ENCODE data around the gene MRRF. TPM values are rescaled to one million over a fixed set of nuclear protein-coding genes. Genes with fewer than 3 reads are reported as not detected.

Gene MRRF
- total RNA-seq, 1 donor from 2014 or later = 55.2 TPM

DNA sequence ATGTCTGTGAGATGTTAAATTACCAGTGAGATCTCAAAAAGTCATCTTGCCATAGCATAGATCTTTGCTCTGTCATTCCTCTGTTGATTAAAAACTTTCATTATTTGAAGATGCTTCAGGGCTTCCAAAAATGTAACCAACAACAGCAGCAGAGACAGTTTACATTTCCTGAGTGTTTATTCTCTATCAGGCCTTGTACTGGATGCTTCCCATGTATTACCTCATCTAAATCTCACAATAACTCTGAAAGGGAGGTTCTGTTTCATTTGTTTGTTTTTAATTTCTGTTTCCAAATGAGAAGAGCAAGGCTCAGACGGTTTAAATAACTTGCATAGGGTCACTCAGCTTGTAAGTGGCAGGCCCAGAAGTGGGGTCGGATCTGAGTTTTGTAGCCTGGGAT lies 45.2 kb downstream of the MRRF start:
- Mint-ChIP-seq H3K9me3 (no peaks in the 10 kb centered on the region), H3K36me3 (ENCODE audit: low read depth) (peaks cover 81% of the 10 kb centered on the region), H3K4me1 (no peaks in the 10 kb centered on the region), H3K27me3 (no peaks in the 10 kb centered on the region), H3K27ac (no peak overlapping the region), H3K4me3 (no peak overlapping the region)
- TF ChIP-seq, protein P1, sequence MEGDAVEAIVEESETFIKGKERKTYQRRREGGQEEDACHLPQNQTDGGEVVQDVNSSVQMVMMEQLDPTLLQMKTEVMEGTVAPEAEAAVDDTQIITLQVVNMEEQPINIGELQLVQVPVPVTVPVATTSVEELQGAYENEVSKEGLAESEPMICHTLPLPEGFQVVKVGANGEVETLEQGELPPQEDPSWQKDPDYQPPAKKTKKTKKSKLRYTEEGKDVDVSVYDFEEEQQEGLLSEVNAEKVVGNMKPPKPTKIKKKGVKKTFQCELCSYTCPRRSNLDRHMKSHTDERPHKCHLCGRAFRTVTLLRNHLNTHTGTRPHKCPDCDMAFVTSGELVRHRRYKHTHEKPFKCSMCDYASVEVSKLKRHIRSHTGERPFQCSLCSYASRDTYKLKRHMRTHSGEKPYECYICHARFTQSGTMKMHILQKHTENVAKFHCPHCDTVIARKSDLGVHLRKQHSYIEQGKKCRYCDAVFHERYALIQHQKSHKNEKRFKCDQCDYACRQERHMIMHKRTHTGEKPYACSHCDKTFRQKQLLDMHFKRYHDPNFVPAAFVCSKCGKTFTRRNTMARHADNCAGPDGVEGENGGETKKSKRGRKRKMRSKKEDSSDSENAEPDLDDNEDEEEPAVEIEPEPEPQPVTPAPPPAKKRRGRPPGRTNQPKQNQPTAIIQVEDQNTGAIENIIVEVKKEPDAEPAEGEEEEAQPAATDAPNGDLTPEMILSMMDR (IDR thresholded peaks at IDR 0.05) = no peak
- ChIA-PET POLR2A (no interaction called here), CTCF (no interaction called here)
- intact Hi-C loops (cut with micrococcal nuclease) = no loop called here
- ATAC-seq (ENCODE audit: low read depth) (no peak), DNase-seq (no peak)

DNA sequence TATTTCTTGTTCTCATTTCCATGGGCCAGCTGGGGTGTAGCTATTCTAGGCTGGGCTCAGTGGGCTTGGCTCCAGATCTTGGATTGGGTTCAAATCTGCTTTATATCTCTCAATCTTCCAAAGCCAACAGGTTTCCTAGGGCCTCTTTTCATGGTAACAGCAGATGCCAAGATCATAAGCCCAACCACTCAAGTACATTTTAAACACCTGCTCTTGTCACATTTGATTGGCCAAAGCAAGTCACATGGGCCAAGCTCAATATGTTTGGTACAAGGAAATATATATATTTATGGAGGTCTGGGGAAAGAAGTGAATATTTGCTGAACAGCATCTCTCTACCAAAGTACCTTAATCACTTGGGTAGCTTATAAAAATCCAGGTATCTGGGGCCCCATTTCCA lies 49.5 kb downstream of the MRRF start:
- TF ChIP-seq, protein P1 (IDR thresholded peaks at IDR 0.05) = no peak
- Mint-ChIP-seq H3K36me3 (ENCODE audit: low read depth) (peaks cover 81% of the 10 kb centered on the region), H3K27me3 (no peaks in the 10 kb centered on the region), H3K27ac (no peak overlapping the region), H3K4me3 (no peak overlapping the region), H3K4me1 (no peaks in the 10 kb centered on the region), H3K9me3 (no peaks in the 10 kb centered on the region)
- ChIA-PET CTCF (no interaction called here), POLR2A (no interaction called here)
- DNase-seq (no peak), ATAC-seq (ENCODE audit: low read depth) (no peak)
- intact Hi-C loops (cut with micrococcal nuclease) = no loop called here

DNA sequence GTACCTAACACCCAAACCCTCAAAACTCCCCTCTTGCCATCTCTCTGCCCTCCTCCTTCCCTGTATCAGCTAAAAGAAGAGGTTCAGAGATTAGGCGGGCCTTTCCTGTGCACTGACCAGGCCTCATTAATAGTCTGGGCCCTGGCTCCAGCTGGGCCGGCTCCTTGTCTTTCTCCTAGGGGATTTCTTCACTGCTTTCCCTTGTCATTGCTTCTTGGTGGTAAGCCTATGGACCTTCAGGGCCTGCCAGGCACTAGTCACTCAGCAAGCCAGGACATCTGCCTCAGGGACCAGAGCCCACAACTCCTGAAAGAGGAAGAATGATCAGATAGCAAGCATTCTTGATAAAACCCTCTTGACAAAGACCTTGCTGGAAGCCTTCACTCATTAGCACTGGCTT lies 50.9 kb downstream of the MRRF start:
- H3K27ac Mint-ChIP-seq = no peak overlapping the region
- H3K36me3 Mint-ChIP-seq (ENCODE audit: low read depth) = peaks cover 78% of the 10 kb centered on the region
- ATAC-seq (ENCODE audit: low read depth) (no peak), DNase-seq (no peak)
- H3K9me3 Mint-ChIP-seq = no peaks in the 10 kb centered on the region
- peaks cover 12% of the 10 kb centered on the region for H3K4me1 Mint-ChIP-seq
- POLR2A ChIA-PET = no interaction called here
- no peak overlapping the region for H3K4me3 Mint-ChIP-seq
- TF ChIP-seq, protein P1 (IDR thresholded peaks at IDR 0.05) = no peak
- no peaks in the 10 kb centered on the region for H3K27me3 Mint-ChIP-seq
- CTCF ChIA-PET = interaction anchor here (0.7 kb wide), 1 partner anchor 191 kb away, joined by 3 read pairs; no protein-coding TSS in a partner anchor
- intact Hi-C loops (cut with micrococcal nuclease) = no loop called here

DNA sequence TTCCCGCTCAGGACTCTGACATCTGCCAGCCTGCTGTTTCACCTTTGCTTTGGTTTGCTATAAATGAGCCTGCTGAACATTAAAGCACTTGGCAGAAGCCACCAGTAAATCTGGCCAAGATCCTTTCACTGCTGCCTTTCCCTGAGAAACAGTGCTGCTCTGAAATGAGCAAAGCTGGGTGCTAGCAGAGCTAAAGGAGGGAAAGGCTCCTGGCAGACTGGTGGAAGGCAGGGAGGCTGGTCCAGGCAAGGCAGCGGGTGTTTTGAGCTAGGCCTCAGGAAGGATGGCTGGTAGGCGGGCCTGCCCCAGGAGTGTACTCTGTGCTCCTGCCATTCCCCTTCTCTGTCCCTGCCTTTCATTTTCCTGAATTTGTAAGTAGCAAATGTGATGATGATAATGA lies 53.6 kb downstream of the MRRF start:
- Mint-ChIP-seq H3K27me3 (no peaks in the 10 kb centered on the region), H3K4me3 (no peak overlapping the region), H3K4me1 (peaks cover 14% of the 10 kb centered on the region), H3K9me3 (no peaks in the 10 kb centered on the region), H3K27ac (no peak overlapping the region), H3K36me3 (ENCODE audit: low read depth) (peaks cover 72% of the 10 kb centered on the region)
- POLR2A ChIA-PET = no interaction called here
- DNase-seq (no peak), ATAC-seq (ENCODE audit: low read depth) (no peak)
- intact Hi-C loops (cut with micrococcal nuclease) = no loop called here
- CTCF ChIA-PET = interaction anchor here (1.0 kb wide), 1 partner anchor 32 kb away, joined by 3 read pairs; no protein-coding TSS in a partner anchor
- TF ChIP-seq, protein P1 (IDR thresholded peaks at IDR 0.05) = no peak

DNA sequence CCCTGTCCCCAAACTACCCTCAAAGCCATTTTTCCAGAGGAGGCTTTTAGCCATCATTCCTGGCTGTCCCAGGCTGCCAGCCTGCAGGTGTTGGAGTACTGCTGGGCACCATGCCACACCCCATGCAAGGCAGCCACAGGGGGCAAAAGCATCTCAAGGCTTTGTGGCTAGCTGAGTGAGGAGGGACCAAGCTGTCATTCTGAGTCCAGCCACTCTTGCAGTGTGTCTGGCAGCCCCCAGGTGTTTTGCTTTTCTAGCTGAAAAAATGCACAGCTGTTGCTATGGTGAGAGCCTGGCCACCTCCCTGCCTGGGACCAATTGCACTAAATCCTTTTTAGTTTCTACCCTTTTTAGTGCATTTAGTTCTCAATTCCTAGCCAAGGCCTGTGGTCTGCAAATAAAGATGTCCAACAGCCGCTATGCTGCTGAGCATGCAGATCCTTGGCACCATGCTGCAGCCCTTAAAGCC lies 55.8 kb downstream of the MRRF start:
- POLR2A ChIA-PET = no interaction called here
- H3K27me3 Mint-ChIP-seq = no peaks in the 10 kb centered on the region
- DNase-seq (no peak), ATAC-seq (ENCODE audit: low read depth) (no peak)
- peaks cover 75% of the 10 kb centered on the region for H3K36me3 Mint-ChIP-seq (ENCODE audit: low read depth)
- peaks cover 14% of the 10 kb centered on the region for H3K4me1 Mint-ChIP-seq
- H3K4me3 Mint-ChIP-seq = no peak overlapping the region
- TF ChIP-seq, protein P1 (IDR thresholded peaks at IDR 0.05) = no peak
- CTCF ChIA-PET = no interaction called here
- intact Hi-C loops (cut with micrococcal nuclease) = no loop called here
- H3K9me3 Mint-ChIP-seq = no peaks in the 10 kb centered on the region
- H3K27ac Mint-ChIP-seq = no peak overlapping the region

Data from activated B cell treated with CpG ODN at 0.5 μM for 24 hours (primary cell).